ENCODE results near the gene SCP2. TPM values are rescaled to one million over a fixed set of nuclear protein-coding genes. Genes with fewer than 3 reads are reported as not detected.

Gene SCP2
- total RNA-seq, 2 experiments from 2014 or later = 22.7 to 27.0 TPM

DNA sequence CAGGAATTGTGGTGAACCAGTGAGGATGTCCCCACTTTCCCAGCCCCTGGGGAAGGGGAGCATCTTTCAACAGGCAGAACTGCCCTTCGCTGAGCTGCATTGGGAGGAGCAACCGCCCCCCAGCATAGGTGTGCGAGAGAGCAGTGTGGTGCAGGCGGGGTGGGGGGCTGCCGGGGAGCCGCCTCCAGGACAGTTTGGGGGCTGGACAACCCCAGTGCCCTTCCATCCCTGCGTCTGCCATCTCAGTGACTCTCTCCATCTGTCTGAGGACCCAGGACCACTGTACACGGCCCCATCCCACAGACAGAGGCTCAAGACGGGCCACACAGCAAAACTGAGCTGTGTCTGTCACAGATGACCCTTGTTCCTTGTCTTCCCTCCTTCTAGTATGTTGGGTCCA lies 149.1 kb downstream of the SCP2 start:
- Mint-ChIP-seq H3K9me3 (no peaks in the 10 kb centered on the region), H3K27me3 (no peaks in the 10 kb centered on the region), H3K36me3 (ENCODE audit: low read depth) (no peaks in the 10 kb centered on the region), H3K4me1 (ENCODE audit: low read depth) (no peaks in the 10 kb centered on the region), H3K27ac (no peak overlapping the region), H3K4me3 (no peak overlapping the region)
- no peaks in the 10 kb centered on the region for H3K4me1 ChIP-seq (ENCODE audit: insufficient read depth, low read length)
- ChIA-PET CTCF (no interaction called here), POLR2A (no interaction called here)
- H3K9me3 ChIP-seq (ENCODE audit: control insufficient read depth in 1 of 2, insufficient read depth in 1 of 2, low read length in 2 of 2) = peaks cover 0 to 10% of the 10 kb centered on the region in 2 experiments
- intact Hi-C loops (cut with DNase I, micrococcal nuclease) = no loop called here
- no peak overlapping the region for H3K4me3 ChIP-seq (ENCODE audit: low read length)
- H3K27ac ChIP-seq (ENCODE audit: low read depth in 1 of 2, low read length in 2 of 2) = no peak overlapping the region
- H3K36me3 ChIP-seq (ENCODE audit: insufficient read depth, low read length) = no peaks in the 10 kb centered on the region
- ATAC-seq (ENCODE audit: poor library complexity) = no peak
- TF ChIP-seq, protein P1, sequence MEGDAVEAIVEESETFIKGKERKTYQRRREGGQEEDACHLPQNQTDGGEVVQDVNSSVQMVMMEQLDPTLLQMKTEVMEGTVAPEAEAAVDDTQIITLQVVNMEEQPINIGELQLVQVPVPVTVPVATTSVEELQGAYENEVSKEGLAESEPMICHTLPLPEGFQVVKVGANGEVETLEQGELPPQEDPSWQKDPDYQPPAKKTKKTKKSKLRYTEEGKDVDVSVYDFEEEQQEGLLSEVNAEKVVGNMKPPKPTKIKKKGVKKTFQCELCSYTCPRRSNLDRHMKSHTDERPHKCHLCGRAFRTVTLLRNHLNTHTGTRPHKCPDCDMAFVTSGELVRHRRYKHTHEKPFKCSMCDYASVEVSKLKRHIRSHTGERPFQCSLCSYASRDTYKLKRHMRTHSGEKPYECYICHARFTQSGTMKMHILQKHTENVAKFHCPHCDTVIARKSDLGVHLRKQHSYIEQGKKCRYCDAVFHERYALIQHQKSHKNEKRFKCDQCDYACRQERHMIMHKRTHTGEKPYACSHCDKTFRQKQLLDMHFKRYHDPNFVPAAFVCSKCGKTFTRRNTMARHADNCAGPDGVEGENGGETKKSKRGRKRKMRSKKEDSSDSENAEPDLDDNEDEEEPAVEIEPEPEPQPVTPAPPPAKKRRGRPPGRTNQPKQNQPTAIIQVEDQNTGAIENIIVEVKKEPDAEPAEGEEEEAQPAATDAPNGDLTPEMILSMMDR (IDR thresholded peaks at IDR 0.05) = no peak
- DNase-seq = no peak
- H3K27me3 ChIP-seq (ENCODE audit: control insufficient read depth in 1 of 2, insufficient read depth in 2 of 2, low read length in 2 of 2) = no peaks in the 10 kb centered on the region

DNA sequence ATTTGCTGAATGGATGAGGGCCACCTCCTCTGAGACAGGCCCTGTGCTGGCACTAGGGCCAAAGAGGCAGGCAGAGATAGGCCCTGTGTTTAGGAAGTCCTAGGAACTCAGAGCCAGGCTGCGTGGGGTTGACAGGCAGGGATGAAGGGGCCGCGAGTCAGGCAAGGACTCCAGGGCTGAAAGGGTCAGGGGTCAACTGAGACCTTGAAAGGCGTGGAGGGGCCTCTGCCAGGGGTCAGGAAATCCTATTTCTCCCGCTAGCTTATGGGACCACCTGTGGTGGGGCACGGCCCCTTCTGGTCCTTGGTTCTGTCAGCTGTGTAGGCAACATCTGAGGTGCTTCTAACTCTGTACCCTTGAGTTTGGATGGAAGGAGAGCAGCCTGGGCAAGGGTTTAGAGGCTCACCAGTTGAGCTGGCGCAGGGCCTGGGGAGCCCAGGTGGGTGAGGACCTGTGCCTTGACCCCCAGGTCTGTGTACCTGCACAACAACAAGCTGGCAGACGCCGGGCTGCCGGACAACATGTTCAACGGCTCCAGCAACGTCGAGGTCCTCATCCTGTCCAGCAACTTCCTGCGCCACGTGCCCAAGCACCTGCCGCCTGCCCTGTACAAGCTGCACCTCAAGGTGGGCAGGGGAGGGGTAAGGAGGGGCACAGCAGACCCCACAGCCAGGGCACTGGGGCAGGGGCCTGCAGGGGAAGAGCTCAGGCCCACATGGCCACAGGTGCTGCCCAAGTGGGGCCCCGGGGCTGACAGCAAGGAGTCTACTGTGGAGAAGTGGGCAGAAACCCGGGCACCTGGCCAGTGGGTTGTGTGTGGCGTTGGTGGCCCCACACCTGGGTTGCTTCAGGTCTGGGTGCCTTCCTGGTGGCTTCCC lies 149.9 kb downstream of the SCP2 start:
- Histone ChIP-seq H3K27ac (ENCODE audit: low read depth in 1 of 2, low read length in 2 of 2) (no peak overlapping the region), H3K4me3 (ENCODE audit: low read length) (no peak overlapping the region), H3K9me3 (ENCODE audit: control insufficient read depth in 1 of 2, insufficient read depth in 1 of 2, low read length in 2 of 2) (peaks cover 0 to 10% of the 10 kb centered on the region in 2 experiments), H3K27me3 (ENCODE audit: control insufficient read depth in 1 of 2, insufficient read depth in 2 of 2, low read length in 2 of 2) (no peaks in the 10 kb centered on the region), H3K36me3 (ENCODE audit: insufficient read depth, low read length) (no peaks in the 10 kb centered on the region), H3K4me1 (ENCODE audit: insufficient read depth, low read length) (no peaks in the 10 kb centered on the region)
- Mint-ChIP-seq H3K4me1 (ENCODE audit: low read depth) (no peaks in the 10 kb centered on the region), H3K9me3 (no peaks in the 10 kb centered on the region), H3K27me3 (no peaks in the 10 kb centered on the region), H3K27ac (no peak overlapping the region), H3K4me3 (no peak overlapping the region), H3K36me3 (ENCODE audit: low read depth) (no peaks in the 10 kb centered on the region)
- TF ChIP-seq, protein P1 (IDR thresholded peaks at IDR 0.05) = no peak
- ChIA-PET CTCF (no interaction called here), POLR2A (no interaction called here)
- intact Hi-C loops (cut with DNase I, micrococcal nuclease) = no loop called here
- ATAC-seq (ENCODE audit: poor library complexity) = no peak
- no peak for DNase-seq

DNA sequence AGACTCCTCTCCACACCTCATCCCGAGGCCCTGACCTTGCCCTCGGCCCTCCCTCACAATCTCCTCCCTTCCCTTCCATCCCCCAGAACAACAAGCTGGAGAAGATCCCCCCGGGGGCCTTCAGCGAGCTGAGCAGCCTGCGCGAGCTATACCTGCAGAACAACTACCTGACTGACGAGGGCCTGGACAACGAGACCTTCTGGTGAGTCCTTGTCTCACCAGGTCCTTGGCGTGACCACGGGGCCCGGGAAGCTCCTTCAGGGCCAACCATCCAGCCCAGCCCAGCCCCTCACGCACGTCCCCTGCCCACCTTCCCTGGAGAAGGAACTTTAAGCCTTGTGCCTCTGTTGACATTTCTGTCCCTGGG lies 150.5 kb downstream of the SCP2 start:
- Mint-ChIP-seq H3K9me3 (no peaks in the 10 kb centered on the region), H3K4me3 (no peak overlapping the region), H3K27ac (no peak overlapping the region), H3K36me3 (ENCODE audit: low read depth) (no peaks in the 10 kb centered on the region), H3K4me1 (ENCODE audit: low read depth) (no peaks in the 10 kb centered on the region), H3K27me3 (no peaks in the 10 kb centered on the region)
- DNase-seq (no peak), ATAC-seq (ENCODE audit: poor library complexity) (no peak)
- Histone ChIP-seq H3K36me3 (ENCODE audit: insufficient read depth, low read length) (no peaks in the 10 kb centered on the region), H3K9me3 (ENCODE audit: control insufficient read depth in 1 of 2, insufficient read depth in 1 of 2, low read length in 2 of 2) (peaks cover 0 to 10% of the 10 kb centered on the region in 2 experiments), H3K27me3 (ENCODE audit: control insufficient read depth in 1 of 2, insufficient read depth in 2 of 2, low read length in 2 of 2) (no peaks in the 10 kb centered on the region), H3K4me1 (ENCODE audit: insufficient read depth, low read length) (no peaks in the 10 kb centered on the region), H3K27ac (ENCODE audit: low read depth in 1 of 2, low read length in 2 of 2) (no peak overlapping the region), H3K4me3 (ENCODE audit: low read length) (no peak overlapping the region)
- TF ChIP-seq, protein P1 (IDR thresholded peaks at IDR 0.05) = no peak
- intact Hi-C loops (cut with DNase I, micrococcal nuclease) = no loop called here
- POLR2A ChIA-PET = no interaction called here
- CTCF ChIA-PET = no interaction called here

Data from CD4-positive, alpha-beta T cell (primary cell).